ENCODE measurements around the gene ZNF18. TPM values are rescaled to one million over a fixed set of nuclear protein-coding genes. Genes with fewer than 3 reads are reported as not detected.

The ZNF18 gene
- total and polyA plus RNA-seq, 2 of the 4 experiments (the other 2 are of a cell fraction), result 4.5 to 11.7 TPM

- H2AK9ac ChIP-seq (replicated peaks; ENCODE audit: low read depth, low read length, poor library complexity), result no peak overlapping the region
- no peak overlapping the region for H4K5ac ChIP-seq (ENCODE audit: low read depth, low read length)
- H4K8ac ChIP-seq (ENCODE audit: low read depth in 2 of 2, low read length in 2 of 2), result no peak overlapping the region
- H3K27me3 ChIP-seq (ENCODE audit: control insufficient read depth, insufficient read depth, low read length), result no peaks in the 10 kb centered on the region
- H3K23ac ChIP-seq (ENCODE audit: low read depth, low read length), result no peak overlapping the region
- H3K9ac ChIP-seq (ENCODE audit: low read depth, low read length), result no peak overlapping the region
- H3K27ac ChIP-seq (ENCODE audit: insufficient read depth, low read length), result no peak overlapping the region
- no TSS peak for BruUV-seq (replicated peaks)
- H3K4me3 ChIP-seq (ENCODE audit: insufficient read depth, low read depth, low read length), result no peak overlapping the region
- no peak overlapping the region for H2AK5ac ChIP-seq (ENCODE audit: low read depth, low read length)
- no peak overlapping the region for H3K4ac ChIP-seq (ENCODE audit: low read depth, low read length)
- dilution Hi-C loops (cut with HindIII; ENCODE audit: low sequenced_read_pairs, unreplicated experiment) (no loop called here), in situ Hi-C loops (cut with MboI; ENCODE audit: low sequenced_read_pairs) (no loop called here), intact Hi-C loops (cut with micrococcal nuclease) (no loop called here)
- no peak overlapping the region for H3K4me2 ChIP-seq (ENCODE audit: low read depth, low read length)
- H3K18ac ChIP-seq (ENCODE audit: low read depth, low read length), result no peak overlapping the region
- no peak overlapping the region for H2BK15ac ChIP-seq (ENCODE audit: low read depth, low read length)
- no peak overlapping the region for H2BK20ac ChIP-seq (ENCODE audit: low read depth, low read length)
- H2AFZ ChIP-seq (replicated peaks; ENCODE audit: low read length, poor library complexity), result no peak overlapping the region
- H4K20me1 ChIP-seq (ENCODE audit: insufficient read depth, low read length), result no peaks in the 10 kb centered on the region
- WGBS, 2 experiments (ENCODE audit: extremely low coverage in 2 of 2, insufficient read length in 1 of 2), result no CpG with 5 or more reads among the region's 3 CpGs
- no peaks in the 10 kb centered on the region for H3K79me1 ChIP-seq (ENCODE audit: low read depth in 1 of 2, low read length in 2 of 2)
- H2BK5ac ChIP-seq (ENCODE audit: low read depth, low read length, poor library complexity, severe bottlenecking), result no peak overlapping the region
- no peak overlapping the region for H4K91ac ChIP-seq (ENCODE audit: insufficient read depth, low read depth, low read length)
- H3K56ac ChIP-seq (ENCODE audit: extremely low read depth, insufficient read depth, low read length), result no peak overlapping the region
- no peaks in the 10 kb centered on the region for H3K4me1 ChIP-seq (ENCODE audit: control insufficient read depth, insufficient read depth, low read length)
- no peak overlapping the region for H2BK120ac ChIP-seq (ENCODE audit: low read depth, low read length)
- POLR2A ChIA-PET (ENCODE audit: unreplicated experiment), result no interaction called here
- no peaks in the 10 kb centered on the region for H3K36me3 ChIP-seq (ENCODE audit: control insufficient read depth, insufficient read depth, low read length)
- H3K9me1 ChIP-seq (ENCODE audit: insufficient read depth, low read length), result no peaks in the 10 kb centered on the region
- CTCF ChIA-PET, result no interaction called here
- TF ChIP-seq POLR2A (IDR thresholded peaks at IDR 0.05; ENCODE audit: low read depth, low read length), result no peak
- TF ChIP-seq SMC3 (IDR thresholded peaks at IDR 0.05; ENCODE audit: low read depth, low read length), result no peak
- no peak for TF ChIP-seq FOS (IDR thresholded peaks at IDR 0.05; ENCODE audit: low read depth, low read length)
- TF ChIP-seq, protein P1, sequence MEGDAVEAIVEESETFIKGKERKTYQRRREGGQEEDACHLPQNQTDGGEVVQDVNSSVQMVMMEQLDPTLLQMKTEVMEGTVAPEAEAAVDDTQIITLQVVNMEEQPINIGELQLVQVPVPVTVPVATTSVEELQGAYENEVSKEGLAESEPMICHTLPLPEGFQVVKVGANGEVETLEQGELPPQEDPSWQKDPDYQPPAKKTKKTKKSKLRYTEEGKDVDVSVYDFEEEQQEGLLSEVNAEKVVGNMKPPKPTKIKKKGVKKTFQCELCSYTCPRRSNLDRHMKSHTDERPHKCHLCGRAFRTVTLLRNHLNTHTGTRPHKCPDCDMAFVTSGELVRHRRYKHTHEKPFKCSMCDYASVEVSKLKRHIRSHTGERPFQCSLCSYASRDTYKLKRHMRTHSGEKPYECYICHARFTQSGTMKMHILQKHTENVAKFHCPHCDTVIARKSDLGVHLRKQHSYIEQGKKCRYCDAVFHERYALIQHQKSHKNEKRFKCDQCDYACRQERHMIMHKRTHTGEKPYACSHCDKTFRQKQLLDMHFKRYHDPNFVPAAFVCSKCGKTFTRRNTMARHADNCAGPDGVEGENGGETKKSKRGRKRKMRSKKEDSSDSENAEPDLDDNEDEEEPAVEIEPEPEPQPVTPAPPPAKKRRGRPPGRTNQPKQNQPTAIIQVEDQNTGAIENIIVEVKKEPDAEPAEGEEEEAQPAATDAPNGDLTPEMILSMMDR (conservative IDR thresholded peaks at IDR 0.05; ENCODE audit: low read depth, low read length), result no peak
- no peak for TF ChIP-seq NFE2L2 (IDR thresholded peaks at IDR 0.05; ENCODE audit: low read depth, low read length)
- TF ChIP-seq USF2 (IDR thresholded peaks at IDR 0.05; ENCODE audit: low read depth, low read length), result no peak
- no peak for TF ChIP-seq MXI1 (IDR thresholded peaks at IDR 0.05; ENCODE audit: borderline replicate concordance, low read depth, low read length)
- TF ChIP-seq RFX5 (IDR thresholded peaks at IDR 0.05; ENCODE audit: low read depth, low read length), result no peak
- TF ChIP-seq ELK1 (IDR thresholded peaks at IDR 0.05; ENCODE audit: borderline replicate concordance, low read depth, low read length), result no peak
- no peak for TF ChIP-seq CEBPB (IDR thresholded peaks at IDR 0.05; ENCODE audit: low read depth, low read length)
- TF ChIP-seq RAD21 (IDR thresholded peaks at IDR 0.05; ENCODE audit: low read length), result no peak
- no peak for TF ChIP-seq MAZ (IDR thresholded peaks at IDR 0.05; ENCODE audit: borderline replicate concordance, low read depth, low read length)
- no peak for TF ChIP-seq BHLHE40 (IDR thresholded peaks at IDR 0.05; ENCODE audit: low read depth, low read length)
- H3K14ac ChIP-seq (replicated peaks; ENCODE audit: low read depth, low read length), result no peak overlapping the region
- ATAC-seq (ENCODE audit: low read depth) (no peak), DNase-seq (no peak)
- no peaks in the 10 kb centered on the region for H3K9me3 ChIP-seq (ENCODE audit: control insufficient read depth, insufficient read depth, low read length)
These were observed 52.7 kb downstream of the ZNF18 start for GRCh38 chr17:11944587-11944986.

Measured in IMR-90 (cell line).